Ovary (tissue), 3 donors: Measurements from ENCODE around the gene UBL4A.

Experiments
- EP300 ChIP-seq: sonication (generic); formaldehyde crosslinking; IDR thresholded peaks from one replicate; pipeline ENCODE4 v1.6.1; 2017; ENCODE audit warnings: antibody characterized with exemption
- POLR2A ChIP-seq: fragments of 450-650 bp; IDR thresholded peaks from one replicate; pipeline ENCODE4 v1.6.1; 2017; ENCODE audit warnings: antibody characterized with exemption, mild to moderate bottlenecking, moderate library complexity
- TF ChIP-seq, protein P1 (sequence below), 3 donors: fragments of 450-650 bp in 2 of 3; fragments of 200-600 bp in 1 of 3; IDR thresholded peaks; one replicate each; pipeline versions ENCODE4 v1.5.1 to v1.8.0; 2016 to 2022; ENCODE audit warnings: antibody characterized with exemption in 3 of 3, mild to moderate bottlenecking in 1 of 3
- donor health status: DM: no; HTN: no; CAD: no.

DNA sequence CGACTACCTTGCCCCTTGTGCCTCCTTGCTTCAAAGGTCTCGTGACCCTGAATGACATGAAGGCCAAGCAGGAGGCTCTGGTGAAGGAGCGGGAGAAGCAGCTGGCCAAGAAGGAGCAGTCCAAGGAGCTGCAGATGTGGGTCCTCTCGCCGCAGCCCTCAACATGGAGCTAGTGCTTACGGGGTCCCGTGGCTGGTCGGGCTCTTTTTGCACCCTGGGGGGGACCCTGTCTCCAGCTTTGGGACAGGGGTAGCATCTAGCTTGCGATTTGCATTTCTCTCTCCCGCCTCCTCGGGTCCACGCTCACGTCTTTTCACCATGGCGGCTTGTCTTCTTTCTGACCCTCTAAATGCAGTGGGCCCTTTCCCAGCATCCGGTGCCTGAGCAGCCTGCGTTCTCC is 40.6 kb downstream of the UBL4A start:
- TF ChIP-seq, protein P1, sequence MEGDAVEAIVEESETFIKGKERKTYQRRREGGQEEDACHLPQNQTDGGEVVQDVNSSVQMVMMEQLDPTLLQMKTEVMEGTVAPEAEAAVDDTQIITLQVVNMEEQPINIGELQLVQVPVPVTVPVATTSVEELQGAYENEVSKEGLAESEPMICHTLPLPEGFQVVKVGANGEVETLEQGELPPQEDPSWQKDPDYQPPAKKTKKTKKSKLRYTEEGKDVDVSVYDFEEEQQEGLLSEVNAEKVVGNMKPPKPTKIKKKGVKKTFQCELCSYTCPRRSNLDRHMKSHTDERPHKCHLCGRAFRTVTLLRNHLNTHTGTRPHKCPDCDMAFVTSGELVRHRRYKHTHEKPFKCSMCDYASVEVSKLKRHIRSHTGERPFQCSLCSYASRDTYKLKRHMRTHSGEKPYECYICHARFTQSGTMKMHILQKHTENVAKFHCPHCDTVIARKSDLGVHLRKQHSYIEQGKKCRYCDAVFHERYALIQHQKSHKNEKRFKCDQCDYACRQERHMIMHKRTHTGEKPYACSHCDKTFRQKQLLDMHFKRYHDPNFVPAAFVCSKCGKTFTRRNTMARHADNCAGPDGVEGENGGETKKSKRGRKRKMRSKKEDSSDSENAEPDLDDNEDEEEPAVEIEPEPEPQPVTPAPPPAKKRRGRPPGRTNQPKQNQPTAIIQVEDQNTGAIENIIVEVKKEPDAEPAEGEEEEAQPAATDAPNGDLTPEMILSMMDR (IDR thresholded peaks at IDR 0.05): no peak
- TF ChIP-seq POLR2A (no peak), EP300 (no peak)
